SK-N-MC (cell line): ENCODE measurements around the gene NANOS3.

Experiments used
- DNase-seq: peaks from one replicate; pipeline ENCODE4 v3.0.0-alpha.2; 2011; ENCODE audit warnings: low read depth, low spot score
- H3K27ac ChIP-seq: fragments of 200-600 bp; sonication (generic); 2 replicates; pipeline ENCODE4 v1.5.1; 2016; ENCODE audit warnings: mixed run types
- H3K36me3 ChIP-seq: fragments of 200-600 bp; sonication (generic); 2 replicates; pipeline ENCODE4 v1.6.1; 2017; ENCODE audit warnings: antibody characterized with exemption, low read length, mixed read lengths; ENCODE audit not compliant: insufficient read depth
- H3K4me3 ChIP-seq: fragments of 200-600 bp; sonication (generic); 2 replicates; pipeline ENCODE4 v1.5.1; 2016
- H3K9ac ChIP-seq: fragments of 200-600 bp; sonication (generic); 2 replicates; pipeline ENCODE4 v1.8.0; 2017; ENCODE audit warnings: mixed run types, mixed read lengths; ENCODE audit not compliant: insufficient read length
- H3K9me3 ChIP-seq: fragments of 200-600 bp; sonication (generic); 2 replicates; pipeline ENCODE4 v1.6.1; 2017; ENCODE audit warnings: low read depth, mild to moderate bottlenecking, antibody characterized with exemption, low read length, moderate library complexity, mixed read lengths
- EZH2 ChIP-seq: fragments of 200-600 bp; sonication (generic); IDR thresholded peaks from one replicate; pipeline ENCODE4 v1.6.1; 2017; ENCODE audit warnings: antibody characterized with exemption
- FOXP2 ChIP-seq: optimal IDR thresholded peaks from 2 replicates; pipeline ENCODE3; 2011; ENCODE audit warnings: mild to moderate bottlenecking, moderate library complexity; ENCODE audit not compliant: insufficient read depth; ENCODE audit errors: extremely low read length, control extremely low read depth
- POLR2AphosphoS5 ChIP-seq: IDR thresholded peaks from 2 replicates; pipeline ENCODE4 v1.6.1; 2012; ENCODE audit warnings: mild to moderate bottlenecking, low read depth, low read length, borderline replicate concordance

Gene NANOS3

DNA sequence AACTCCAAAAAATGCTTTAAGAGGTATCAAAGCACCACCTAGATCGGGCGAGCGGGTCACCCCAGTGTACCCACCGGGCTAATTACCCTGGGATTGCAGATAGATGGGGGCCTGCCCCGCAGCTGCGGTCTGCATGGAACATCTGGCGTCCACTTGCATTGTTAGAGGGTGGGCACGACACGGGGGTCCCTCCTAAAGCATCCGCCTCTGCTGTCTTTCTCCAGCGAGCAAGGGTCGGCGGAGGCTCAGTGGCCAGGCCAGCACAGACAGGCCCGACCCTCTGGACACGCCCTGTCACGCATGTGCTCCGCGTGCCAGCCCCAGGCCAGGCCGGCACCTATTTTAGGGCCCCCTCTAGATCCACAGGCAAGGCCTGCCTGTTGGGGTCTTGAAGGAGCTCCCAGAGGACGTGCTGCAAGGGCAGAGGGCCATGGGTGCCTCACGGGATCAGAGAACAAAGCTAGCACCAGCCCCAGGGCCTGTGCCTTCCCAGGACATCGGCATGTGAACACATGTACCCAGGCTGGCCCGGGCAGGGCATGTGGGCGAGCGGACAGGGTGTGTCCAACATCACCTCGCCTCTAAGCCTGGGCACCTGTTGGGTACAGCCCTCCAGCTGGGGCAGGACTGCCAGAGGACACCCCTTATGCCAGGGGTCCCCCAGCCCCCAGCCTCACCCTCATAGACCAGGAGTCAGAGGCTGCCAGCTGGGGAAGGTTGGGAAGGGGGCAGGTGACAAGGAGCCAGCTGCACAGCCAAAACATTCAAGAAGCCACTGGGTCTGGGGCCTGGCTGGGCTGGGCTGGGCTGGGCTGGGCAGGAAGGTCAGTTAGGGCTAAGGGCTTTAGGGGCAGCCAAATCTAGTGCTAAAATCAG is 35.6 kb upstream of the NANOS3 start:
- Histone ChIP-seq H3K27ac (peak overlapping the region; percentile 91), H3K9me3 (no peaks in the 10 kb centered on the region), H3K4me3 (peak overlapping the region; percentile 80), H3K36me3 (peaks cover 26% of the 10 kb centered on the region), H3K9ac (peak overlapping the region; percentile 85)
- no peak for TF ChIP-seq FOXP2
- DNase-seq: no peak

DNA sequence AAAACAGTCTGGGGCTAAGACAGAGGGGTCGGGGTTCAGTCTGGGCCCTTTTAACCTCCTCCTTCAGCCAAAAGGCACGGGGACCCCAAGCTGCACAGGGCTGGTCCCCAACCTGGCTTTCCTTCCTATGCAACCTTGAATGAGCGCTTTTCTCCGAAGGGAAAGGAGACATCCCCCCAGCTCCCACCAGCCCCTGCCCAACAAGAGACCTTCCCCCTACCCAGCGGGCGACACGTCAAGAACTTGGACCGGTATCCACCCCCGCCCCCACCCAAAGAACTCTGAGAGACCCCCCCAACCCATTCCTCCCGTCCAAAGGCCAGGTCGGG is 35.0 kb upstream of the NANOS3 start:
- DNase-seq: no peak
- TF ChIP-seq FOXP2: no peak
- no peak for TF ChIP-seq POLR2AphosphoS5
- no peak for TF ChIP-seq EZH2
- Histone ChIP-seq H3K27ac (peak overlapping the region; percentile 91; the same call in 1 of the 2 replicates), H3K9ac (peak overlapping the region; percentile 85), H3K9me3 (no peaks in the 10 kb centered on the region), H3K4me3 (peak overlapping the region; percentile 80), H3K36me3 (peaks cover 22% of the 10 kb centered on the region)

DNA sequence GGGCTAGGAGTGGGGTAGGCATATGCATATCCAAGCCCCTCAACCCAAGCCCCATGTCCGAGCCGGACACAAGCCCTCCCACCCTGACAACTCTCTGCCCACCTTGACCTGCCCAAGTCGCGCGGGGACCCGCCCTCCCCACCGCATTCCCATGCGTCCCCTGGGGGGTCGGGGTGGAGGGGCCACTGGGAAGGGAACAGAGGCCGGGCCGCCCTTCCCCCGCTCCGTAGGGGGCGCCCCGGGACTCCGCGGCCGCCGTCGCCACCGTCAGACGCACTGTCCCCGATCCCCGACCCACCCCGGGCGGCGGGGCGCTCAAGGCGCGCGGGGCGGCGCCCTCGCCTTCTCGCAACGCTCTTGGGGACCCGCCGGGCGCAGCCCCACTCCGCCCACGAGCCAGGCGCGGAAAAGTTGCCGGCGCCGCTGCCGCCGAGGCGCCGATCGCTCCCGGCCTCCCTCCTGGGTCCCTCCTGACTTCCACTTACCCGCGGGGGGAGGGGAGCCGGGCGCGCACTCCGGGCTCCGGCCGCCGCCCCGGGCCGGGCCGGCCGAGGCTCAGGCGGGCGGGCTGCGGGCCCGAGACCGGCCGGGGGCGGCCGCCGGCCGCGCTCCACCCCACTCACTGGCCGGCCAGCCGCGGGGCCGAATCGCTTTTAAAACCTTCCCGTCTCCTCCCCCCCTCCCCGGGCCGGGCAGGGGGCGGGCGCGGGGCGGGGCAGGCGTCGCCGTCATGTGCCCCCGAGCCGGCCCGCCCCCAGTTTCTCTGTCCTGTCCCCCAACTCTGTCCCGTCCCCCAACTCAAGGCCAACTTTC is 34.4 kb upstream of the NANOS3 start:
- H3K27ac ChIP-seq: peak overlapping the region; percentile 95
- no peak for DNase-seq
- H3K36me3 ChIP-seq: peaks cover 18% of the 10 kb centered on the region
- peak overlapping the region; percentile 80 for H3K4me3 ChIP-seq
- TF ChIP-seq FOXP2 (no peak), POLR2AphosphoS5 (no peak; the same call in 1 of the 2 replicates), EZH2 (no peak)
- no peaks in the 10 kb centered on the region for H3K9me3 ChIP-seq
- peak overlapping the region; percentile 85 for H3K9ac ChIP-seq

DNA sequence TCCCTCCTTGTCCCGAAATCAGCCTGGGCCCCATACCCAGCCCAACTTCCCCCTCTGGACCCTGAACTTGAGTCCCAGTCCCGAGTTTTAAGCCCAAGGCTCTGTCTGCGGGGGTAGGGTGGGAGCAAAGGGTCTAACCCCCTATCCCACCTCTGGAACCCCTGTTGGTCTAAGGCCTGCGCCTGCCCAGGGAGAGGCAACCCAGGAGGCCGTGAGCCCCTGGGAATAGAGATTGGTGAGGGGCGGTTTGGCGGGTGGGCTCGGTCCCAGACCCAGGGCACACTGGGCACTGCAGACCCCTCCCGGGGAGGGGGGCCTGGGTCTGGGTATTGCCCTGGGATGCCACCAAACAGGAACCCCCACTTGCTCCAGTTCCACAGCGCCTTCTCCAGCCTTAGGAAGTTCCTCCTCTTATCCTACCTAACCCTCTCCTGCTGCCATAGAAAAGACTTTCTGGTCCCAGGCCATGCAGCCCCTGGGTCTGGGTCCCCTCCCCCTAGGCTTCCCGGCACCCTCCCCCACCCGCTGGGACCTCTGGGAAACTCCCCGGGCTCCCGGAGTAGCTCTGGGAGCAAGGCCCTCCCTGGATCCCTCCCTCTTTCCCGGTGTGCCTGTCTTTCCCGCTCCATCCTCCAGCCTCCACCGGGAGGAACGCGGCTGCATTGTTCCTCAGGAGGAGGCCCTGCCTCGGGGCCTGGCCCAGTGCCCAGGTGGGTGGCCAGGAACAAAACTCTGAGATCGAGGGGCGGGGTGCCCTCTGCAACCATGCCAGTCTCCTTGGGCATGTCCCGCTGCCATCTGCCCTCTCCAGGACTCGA is 33.6 kb upstream of the NANOS3 start:
- H3K9ac ChIP-seq: peak overlapping the region; percentile 78
- H3K4me3 ChIP-seq: peak overlapping the region; percentile 80
- TF ChIP-seq EZH2: no peak
- no peak for TF ChIP-seq FOXP2
- peak; percentile 10; the same call in 1 of the 2 replicates for TF ChIP-seq POLR2AphosphoS5
- DNase-seq: no peak
- peaks cover 14% of the 10 kb centered on the region for H3K36me3 ChIP-seq
- peak overlapping the region; percentile 95 for H3K27ac ChIP-seq
- H3K9me3 ChIP-seq: no peaks in the 10 kb centered on the region

DNA sequence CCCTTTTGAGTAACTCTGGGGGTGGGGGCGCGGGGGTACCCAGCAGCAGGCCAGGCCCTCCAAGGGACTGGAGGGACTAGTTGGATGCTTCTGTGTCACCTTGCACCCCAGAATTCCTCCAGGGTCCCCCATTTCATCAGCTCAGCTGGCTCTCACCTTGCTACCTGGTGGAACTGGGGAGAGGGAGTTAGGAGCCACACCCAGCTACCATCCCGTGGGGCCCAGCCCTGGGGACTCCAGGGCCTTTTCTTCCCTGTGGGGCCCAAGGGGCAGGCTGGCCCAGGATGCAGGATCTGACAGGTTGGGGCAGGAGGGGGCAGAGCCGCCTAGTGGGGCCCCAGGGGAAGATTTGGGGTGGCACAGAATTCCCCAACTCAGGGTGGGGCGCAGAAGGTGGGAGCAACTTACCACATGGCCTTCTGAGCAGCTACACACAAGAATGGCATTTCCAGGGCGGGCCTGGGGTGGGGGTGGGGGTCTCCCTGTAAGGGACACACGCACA is 32.8 kb upstream of the NANOS3 start:
- Histone ChIP-seq H3K9me3 (no peaks in the 10 kb centered on the region), H3K4me3 (no peak overlapping the region; the same call in 1 of the 2 replicates), H3K36me3 (peaks cover 8% of the 10 kb centered on the region; the same call in 1 of the 2 replicates), H3K9ac (no peak overlapping the region), H3K27ac (peak overlapping the region; percentile 95)
- TF ChIP-seq POLR2AphosphoS5: no peak
- no peak for TF ChIP-seq EZH2
- no peak for TF ChIP-seq FOXP2
- DNase-seq: no peak

DNA sequence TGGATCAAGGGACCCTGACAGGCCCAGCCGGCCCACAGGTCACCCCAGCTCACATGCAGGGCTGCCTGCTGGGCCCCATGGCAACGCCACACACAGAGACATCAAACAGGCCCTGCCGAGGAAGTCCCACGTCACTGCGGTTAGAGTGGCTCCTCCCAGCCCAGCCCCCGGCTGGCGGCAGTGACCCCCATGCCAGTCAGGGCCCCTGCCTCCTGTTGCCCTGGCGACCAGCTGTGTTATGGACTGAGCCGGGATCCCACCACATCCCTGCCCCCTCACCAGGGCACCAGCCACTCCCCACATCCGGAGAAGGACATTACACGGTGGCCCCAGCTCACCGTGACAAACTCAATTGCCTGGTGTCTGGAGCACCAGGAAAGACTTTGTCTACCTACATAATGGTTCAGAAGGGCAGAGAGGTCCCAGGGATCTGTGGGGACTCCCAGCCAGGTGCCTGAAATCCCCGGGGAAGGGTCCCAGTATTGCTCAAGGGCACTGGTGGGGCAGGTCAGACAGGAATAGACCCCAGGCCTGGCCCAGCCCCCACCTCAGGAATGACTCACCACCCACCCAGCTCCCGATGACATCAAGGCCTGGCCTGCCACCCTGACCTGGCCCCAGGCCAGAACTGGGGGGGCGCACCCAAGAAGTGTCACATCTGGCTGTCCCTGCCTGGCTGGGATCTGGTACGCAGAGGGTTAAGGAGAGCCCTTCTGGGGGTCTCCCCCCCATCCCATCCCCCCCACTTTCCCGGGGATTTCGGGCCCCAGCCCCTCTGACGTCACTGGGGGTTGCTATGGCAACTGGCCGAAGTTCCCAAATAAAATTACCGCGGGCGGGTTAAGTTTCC is 30.2 kb upstream of the NANOS3 start:
- H3K9me3 ChIP-seq: no peaks in the 10 kb centered on the region
- H3K36me3 ChIP-seq: no peaks in the 10 kb centered on the region
- H3K4me3 ChIP-seq: peak overlapping the region; percentile 82
- peak overlapping the region; percentile 99 for H3K27ac ChIP-seq
- no peak; the same call in 1 of the 2 replicates for TF ChIP-seq POLR2AphosphoS5
- no peak for TF ChIP-seq EZH2
- TF ChIP-seq FOXP2: peak; percentile 77
- DNase-seq: peak; percentile 74
- H3K9ac ChIP-seq: peak overlapping the region; percentile 93
